Right renal cortex interstitium (tissue), 3 donors: ENCODE data around the gene B4GALNT2. TPM values are rescaled to one million over a fixed set of nuclear protein-coding genes. Genes with fewer than 3 reads are reported as not detected.
"Not testable (repeated sequence)": the region's sequence is repeated elsewhere in the genome, so short reads cannot be mapped to it uniquely, and the experiment has no call there.

ENCODE experiments used
- DNase-seq, 3 donors: peaks; one replicate each; pipeline ENCODE4 v3.0.0-alpha.2; 2013; ENCODE audit warnings: low read depth in 3 of 3, low spot score in 2 of 3
- polyA plus RNA-seq, 3 donors: library from polyadenylated mRNA; unstranded; fragments of 120-200 nt; gene quantifications; one replicate each; pipeline ENCODE4 v1.2.1, GENCODE V29; 2013; ENCODE audit not compliant: insufficient read length in 3 of 3

The B4GALNT2 gene
- polyA plus RNA-seq, 3 donors: 0.50 to 1.9 (median 0.79) TPM

GRCh38 chr17:49170711-49171110 lies 38.1 kb downstream of the B4GALNT2 start:
- not testable (repeated sequence) for DNase-seq

GRCh38 chr17:49175978-49176377 lies 43.4 kb downstream of the B4GALNT2 start:
- DNase-seq: not testable (repeated sequence)

- no peak for DNase-seq
These were observed 47.7 kb downstream of the B4GALNT2 start for GRCh38 chr17:49180303-49180702.

GRCh38 chr17:49180998-49181635 lies 48.5 kb downstream of the B4GALNT2 start:
- no peak for DNase-seq

GRCh38 chr17:49183341-49183740 lies 50.8 kb downstream of the B4GALNT2 start:
- no peak for DNase-seq

GRCh38 chr17:49183801-49184200 lies 51.2 kb downstream of the B4GALNT2 start:
- no peak for DNase-seq

GRCh38 chr17:49184522-49184921 lies 52.0 kb downstream of the B4GALNT2 start:
- not testable (repeated sequence) for DNase-seq

- not testable (repeated sequence) for DNase-seq
These were observed 52.8 kb downstream of the B4GALNT2 start for GRCh38 chr17:49185381-49185780.

- DNase-seq: no peak
These were observed 54.7 kb downstream of the B4GALNT2 start for GRCh38 chr17:49187301-49187700.

GRCh38 chr17:49190932-49191331 lies 58.4 kb downstream of the B4GALNT2 start:
- DNase-seq: no peak

- no peak for DNase-seq
These were observed 58.9 kb downstream of the B4GALNT2 start for GRCh38 chr17:49191409-49191916.

- peak; percentile 80 to 86 (median 82) for DNase-seq
These were observed 59.6 kb downstream of the B4GALNT2 start for GRCh38 chr17:49191917-49192741.

- peak; percentile 67 to 75 (median 74) for DNase-seq
These were observed 61.1 kb downstream of the B4GALNT2 start for GRCh38 chr17:49193513-49194296.

- DNase-seq: no peak
These were observed 61.7 kb downstream of the B4GALNT2 start for GRCh38 chr17:49194297-49194607.

GRCh38 chr17:49195751-49196150 lies 63.2 kb downstream of the B4GALNT2 start:
- DNase-seq: no peak

- no peak for DNase-seq
These were observed 64.0 kb downstream of the B4GALNT2 start for GRCh38 chr17:49196520-49196919.

- no peak for DNase-seq
These were observed 64.9 kb downstream of the B4GALNT2 start for GRCh38 chr17:49197346-49197998.

- DNase-seq: no peak
These were observed 65.6 kb downstream of the B4GALNT2 start for GRCh38 chr17:49198211-49198610.

- no peak for DNase-seq
These were observed 68.0 kb downstream of the B4GALNT2 start for GRCh38 chr17:49200423-49201083.

GRCh38 chr17:49201481-49201927 lies 68.9 kb downstream of the B4GALNT2 start:
- DNase-seq: no peak
